K562 (cell line): ENCODE results near the gene RAPGEFL1. TPM values are rescaled to one million over a fixed set of nuclear protein-coding genes. Genes with fewer than 3 reads are reported as not detected.

Experiments used
- HNRNPLL ChIP-seq: fragments of 200-400 bp; formaldehyde crosslinking; IDR thresholded peaks from 2 replicates; pipeline ENCODE4 v1.6.1; 2017; ENCODE audit warnings: low read length, low read depth, mild to moderate bottlenecking; ENCODE audit not compliant: poor library complexity, severe bottlenecking
- MEF2D ChIP-seq: conservative IDR thresholded peaks from 2 replicates; pipeline ENCODE4 v1.6.1; 2016; ENCODE audit warnings: low read depth, missing genetic modification characterization, missing compliant biosample characterization
- MTF1 ChIP-seq: fragments of 250-450 bp; sonication (Bioruptor Pico); IDR thresholded peaks from 2 replicates; pipeline ENCODE4 v1.9.0; 2021; ENCODE audit warnings: moderate library complexity, mild to moderate bottlenecking, inconsistent platforms, borderline replicate concordance
- NR3C1 ChIP-seq: sonication (generic); formaldehyde crosslinking; IDR thresholded peaks from 2 replicates; pipeline ENCODE4 v1.8.1; 2022; ENCODE audit warnings: missing genetic modification reagents
- SAFB2 ChIP-seq: fragments of 200-400 bp; formaldehyde crosslinking; IDR thresholded peaks from 2 replicates; pipeline ENCODE4 v1.6.1; 2018; ENCODE audit warnings: borderline replicate concordance, low read length, low read depth, moderate library complexity; ENCODE audit not compliant: severe bottlenecking
- ZC3H8 ChIP-seq: fragments of 450-650 bp; IDR thresholded peaks from 2 replicates; pipeline ENCODE4 v1.6.1; 2017
- ZHX1 ChIP-seq: fragments of 150-350 bp; conservative IDR thresholded peaks from 2 replicates; pipeline ENCODE4 v1.6.1; 2014; ENCODE audit warnings: low read length
- ZNF140 ChIP-seq: fragments of 250-450 bp; sonication (Bioruptor Pico); IDR thresholded peaks from 2 replicates; pipeline ENCODE4 v1.8.0; 2021; ENCODE audit warnings: moderate library complexity, mild to moderate bottlenecking, inconsistent platforms
- ZNF644 ChIP-seq: fragments of 200-800 bp; sonication (Bioruptor generic); IDR thresholded peaks from 2 replicates; pipeline ENCODE4 v1.6.1; 2016; ENCODE audit warnings: low read depth, missing genetic modification characterization, missing compliant biosample characterization
- microRNA-seq: library from miRNA; unstranded; fragments of <30 nt; microRNA quantifications from one replicate; pipeline ENCODE4, GENCODE V29; 2018; ENCODE audit warnings: borderline microRNAs expressed
- polyA plus RNA-seq, 8 experiments: library from polyadenylated mRNA; depleted of rRNA in 4 of 8; stranded (reverse) in 5 of 8; unstranded in 3 of 8; fragments of >200 nt; fragmentation: Nextera tagmentation in 2 of 8; fragmentation: Illumina TruSeq in 1 of 8; extraction: Ambion mirVana in 2 of 8; extraction: Trizol in 1 of 8; gene quantifications; 2 replicates each; pipeline versions ENCODE4 v1.2.1 to v1.2.3, GENCODE V29; 2011 to 2014; ENCODE audit warnings: inconsistent platforms in 1 of 8, missing spikeins in 1 of 8
- small RNA-seq: library from RNA; depleted of rRNA; stranded (forward); fragments of <200 nt; gene quantifications from one replicate; pipeline ENCODE3, GENCODE V24; 2014
- total RNA-seq, 7 experiments: library from RNA; depleted of rRNA in 6 of 7; stranded (reverse); fragments of >200 nt in 6 of 7; fragmentation: Illumina TruSeq in 2 of 7; extraction: Trizol in 2 of 7; gene quantifications; 2 replicates each; pipeline versions ENCODE4 v1.2.1 to v1.2.3, GENCODE V29; 2011 to 2021; ENCODE audit warnings: low replicate concordance in 1 of 7
- TF ChIP-seq, protein P1 (sequence below): sonication (generic); formaldehyde crosslinking; IDR thresholded peaks from 2 replicates; pipeline ENCODE4 v1.8.1; 2023; ENCODE audit warnings: mild to moderate bottlenecking, missing genetic modification reagents

Gene RAPGEFL1
- total and polyA plus RNA-seq, 9 of the 15 experiments (the other 6 are each of a cell fraction or from before 2014, with no cell fraction given), result 0.18 to 4.1 (median 2.1) TPM

- TF ChIP-seq ZHX1, result no peak
- no peak for TF ChIP-seq ZC3H8
- TF ChIP-seq MEF2D, result no peak
- TF ChIP-seq ZNF644 (tag), result no peak
- no peak for TF ChIP-seq MTF1 (CRISPR knock-in tag)
- TF ChIP-seq, protein P1, sequence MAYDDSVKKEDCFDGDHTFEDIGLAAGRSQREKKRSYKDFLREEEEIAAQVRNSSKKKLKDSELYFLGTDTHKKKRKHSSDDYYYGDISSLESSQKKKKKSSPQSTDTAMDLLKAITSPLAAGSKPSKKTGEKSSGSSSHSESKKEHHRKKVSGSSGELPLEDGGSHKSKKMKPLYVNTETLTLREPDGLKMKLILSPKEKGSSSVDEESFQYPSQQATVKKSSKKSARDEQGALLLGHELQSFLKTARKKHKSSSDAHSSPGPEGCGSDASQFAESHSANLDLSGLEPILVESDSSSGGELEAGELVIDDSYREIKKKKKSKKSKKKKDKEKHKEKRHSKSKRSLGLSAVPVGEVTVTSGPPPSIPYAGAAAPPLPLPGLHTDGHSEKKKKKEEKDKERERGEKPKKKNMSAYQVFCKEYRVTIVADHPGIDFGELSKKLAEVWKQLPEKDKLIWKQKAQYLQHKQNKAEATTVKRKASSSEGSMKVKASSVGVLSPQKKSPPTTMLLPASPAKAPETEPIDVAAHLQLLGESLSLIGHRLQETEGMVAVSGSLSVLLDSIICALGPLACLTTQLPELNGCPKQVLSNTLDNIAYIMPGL (CRISPR knock-in tag), result no peak
- no peak for TF ChIP-seq NR3C1 (CRISPR knock-in tag)
- no peak for TF ChIP-seq ZNF140 (CRISPR knock-in tag)
- no peak for TF ChIP-seq HNRNPLL
- TF ChIP-seq SAFB2, result no peak
These were observed 67.0 kb downstream of the RAPGEFL1 start (continued) for GRCh38 chr17:40244255-40244654.

Small RNA genes within 50 kb of the gene (microRNA-seq; reads per million reads assigned to microRNA genes)
- gene MIR6866, result 0.64 reads per million
- not detected for gene MIR6867

Small RNA genes within 50 kb of the gene (small RNA-seq; reads per million reads assigned to genes)
- not detected for gene MIR6867

Other genes with a start within 250 kb of the RAPGEFL1 start
Only the 7 nearest of the 15 such genes appear.
- gene MED24, start 123.1 kb upstream of the RAPGEFL1 start, total RNA-seq (2014; rRNA removed), result 40.0 and 50.2 TPM in 2 replicates
- 40.3 and 48.9 TPM in 2 replicates for gene MED24, start 123.1 kb upstream of the RAPGEFL1 start, total RNA-seq (2014; rRNA removed; fragmentation: Illumina TruSeq; extraction: Trizol)
- 48.2 and 53.5 TPM in 2 replicates for gene MED24, start 123.1 kb upstream of the RAPGEFL1 start, total RNA-seq (2015; rRNA removed; fragmentation: Illumina TruSeq; extraction: Trizol)
- gene MED24, start 123.1 kb upstream of the RAPGEFL1 start, total RNA-seq (2021), result 102 and 108 TPM in 2 replicates
- 76.3 and 110 TPM in 2 replicates for gene MED24, start 123.1 kb upstream of the RAPGEFL1 start, polyA plus RNA-seq (2011; rRNA removed)
- gene MED24, start 123.1 kb upstream of the RAPGEFL1 start, polyA plus RNA-seq (2014; fragmentation: Illumina TruSeq; extraction: Trizol), result 117 and 129 TPM in 2 replicates
- gene MED24, start 123.1 kb upstream of the RAPGEFL1 start, polyA plus RNA-seq (2014; fragmentation: Nextera tagmentation; extraction: Ambion mirVana), result 1 to 10 TPM; 5.9 to 8.3 TPM
- gene MED24, start 123.1 kb upstream of the RAPGEFL1 start, polyA plus RNA-seq (2014; rRNA removed), result 73.3 and 74.8 TPM in 2 replicates
- gene THRA, start 114.5 kb upstream of the RAPGEFL1 start, total RNA-seq (2014; rRNA removed), result 13.8 and 18.9 TPM in 2 replicates
- 7.5 and 9.1 TPM in 2 replicates for gene THRA, start 114.5 kb upstream of the RAPGEFL1 start, total RNA-seq (2014; rRNA removed; fragmentation: Illumina TruSeq; extraction: Trizol)
- gene THRA, start 114.5 kb upstream of the RAPGEFL1 start, total RNA-seq (2015; rRNA removed; fragmentation: Illumina TruSeq; extraction: Trizol), result 12.2 and 13.2 TPM in 2 replicates
- gene THRA, start 114.5 kb upstream of the RAPGEFL1 start, total RNA-seq (2021), result 22.7 and 23.4 TPM in 2 replicates
- gene THRA, start 114.5 kb upstream of the RAPGEFL1 start, polyA plus RNA-seq (2011; rRNA removed), result 8.3 and 9.3 TPM in 2 replicates
- gene THRA, start 114.5 kb upstream of the RAPGEFL1 start, polyA plus RNA-seq (2014; fragmentation: Illumina TruSeq; extraction: Trizol), result 19.7 and 21.6 TPM in 2 replicates
- gene THRA, start 114.5 kb upstream of the RAPGEFL1 start, polyA plus RNA-seq (2014; fragmentation: Nextera tagmentation; extraction: Ambion mirVana), result under 1 TPM; 0.34 to 0.50 TPM
- gene THRA, start 114.5 kb upstream of the RAPGEFL1 start, polyA plus RNA-seq (2014; rRNA removed), result 12.7 and 13.8 TPM in 2 replicates
- gene NR1D1, start 76.9 kb upstream of the RAPGEFL1 start, total RNA-seq (2014; rRNA removed), result 0.78 and 1.00 TPM in 2 replicates
- 0.32 and 0.47 TPM in 2 replicates for gene NR1D1, start 76.9 kb upstream of the RAPGEFL1 start, total RNA-seq (2014; rRNA removed; fragmentation: Illumina TruSeq; extraction: Trizol)
- 0.65 and 1.2 TPM in 2 replicates for gene NR1D1, start 76.9 kb upstream of the RAPGEFL1 start, total RNA-seq (2015; rRNA removed; fragmentation: Illumina TruSeq; extraction: Trizol)
- 6.6 and 7.7 TPM in 2 replicates for gene NR1D1, start 76.9 kb upstream of the RAPGEFL1 start, total RNA-seq (2021)
- 0.25 and 0.41 TPM in 2 replicates for gene NR1D1, start 76.9 kb upstream of the RAPGEFL1 start, polyA plus RNA-seq (2011; rRNA removed)
- 4.7 and 6.9 TPM in 2 replicates for gene NR1D1, start 76.9 kb upstream of the RAPGEFL1 start, polyA plus RNA-seq (2014; fragmentation: Illumina TruSeq; extraction: Trizol)
- under 1 TPM; 0.27 TPM for gene NR1D1, start 76.9 kb upstream of the RAPGEFL1 start, polyA plus RNA-seq (2014; fragmentation: Nextera tagmentation; extraction: Ambion mirVana)
- gene NR1D1, start 76.9 kb upstream of the RAPGEFL1 start, polyA plus RNA-seq (2014; rRNA removed), result 1.4 and 2.0 TPM in 2 replicates
- 51.7 and 52.4 TPM in 2 replicates for gene MSL1, start 55.5 kb upstream of the RAPGEFL1 start, total RNA-seq (2014; rRNA removed)
- gene MSL1, start 55.5 kb upstream of the RAPGEFL1 start, total RNA-seq (2014; rRNA removed; fragmentation: Illumina TruSeq; extraction: Trizol), result 61.9 and 64.9 TPM in 2 replicates
- gene MSL1, start 55.5 kb upstream of the RAPGEFL1 start, total RNA-seq (2015; rRNA removed; fragmentation: Illumina TruSeq; extraction: Trizol), result 77.8 and 91.8 TPM in 2 replicates
- gene MSL1, start 55.5 kb upstream of the RAPGEFL1 start, total RNA-seq (2021), result 48.6 and 61.8 TPM in 2 replicates
- gene MSL1, start 55.5 kb upstream of the RAPGEFL1 start, polyA plus RNA-seq (2011; rRNA removed), result 48.0 and 66.7 TPM in 2 replicates
- gene MSL1, start 55.5 kb upstream of the RAPGEFL1 start, polyA plus RNA-seq (2014; fragmentation: Illumina TruSeq; extraction: Trizol), result 99.3 and 120 TPM in 2 replicates
- gene MSL1, start 55.5 kb upstream of the RAPGEFL1 start, polyA plus RNA-seq (2014; fragmentation: Nextera tagmentation; extraction: Ambion mirVana), result 10 to 100 TPM; 13.8 to 13.9 TPM
- gene MSL1, start 55.5 kb upstream of the RAPGEFL1 start, polyA plus RNA-seq (2014; rRNA removed), result 62.8 and 74.1 TPM in 2 replicates
- gene CASC3, start 36.9 kb upstream of the RAPGEFL1 start, total RNA-seq (2014; rRNA removed), result 21.5 and 30.8 TPM in 2 replicates
- 38.2 and 38.7 TPM in 2 replicates for gene CASC3, start 36.9 kb upstream of the RAPGEFL1 start, total RNA-seq (2014; rRNA removed; fragmentation: Illumina TruSeq; extraction: Trizol)
- gene CASC3, start 36.9 kb upstream of the RAPGEFL1 start, total RNA-seq (2015; rRNA removed; fragmentation: Illumina TruSeq; extraction: Trizol), result 34.4 and 36.5 TPM in 2 replicates
- gene CASC3, start 36.9 kb upstream of the RAPGEFL1 start, total RNA-seq (2021), result 57.5 and 61.1 TPM in 2 replicates
- gene CASC3, start 36.9 kb upstream of the RAPGEFL1 start, polyA plus RNA-seq (2011; rRNA removed), result 43.3 and 51.8 TPM in 2 replicates
- gene CASC3, start 36.9 kb upstream of the RAPGEFL1 start, polyA plus RNA-seq (2014; fragmentation: Illumina TruSeq; extraction: Trizol), result 56.5 and 65.1 TPM in 2 replicates
- gene CASC3, start 36.9 kb upstream of the RAPGEFL1 start, polyA plus RNA-seq (2014; fragmentation: Nextera tagmentation; extraction: Ambion mirVana), result 10 to 100 TPM; 12.5 to 16.9 TPM
- gene CASC3, start 36.9 kb upstream of the RAPGEFL1 start, polyA plus RNA-seq (2014; rRNA removed), result 35.2 and 38.9 TPM in 2 replicates
- 4.0 and 5.3 TPM in 2 replicates for gene WIPF2, start 41.8 kb downstream of the RAPGEFL1 start, total RNA-seq (2014; rRNA removed)
- 4.5 and 5.1 TPM in 2 replicates for gene WIPF2, start 41.8 kb downstream of the RAPGEFL1 start, total RNA-seq (2014; rRNA removed; fragmentation: Illumina TruSeq; extraction: Trizol)
- 4.9 and 5.3 TPM in 2 replicates for gene WIPF2, start 41.8 kb downstream of the RAPGEFL1 start, total RNA-seq (2015; rRNA removed; fragmentation: Illumina TruSeq; extraction: Trizol)
- 13.9 and 15.0 TPM in 2 replicates for gene WIPF2, start 41.8 kb downstream of the RAPGEFL1 start, total RNA-seq (2021)
- gene WIPF2, start 41.8 kb downstream of the RAPGEFL1 start, polyA plus RNA-seq (2011; rRNA removed), result 3.6 and 5.3 TPM in 2 replicates
- 10.7 and 11.0 TPM in 2 replicates for gene WIPF2, start 41.8 kb downstream of the RAPGEFL1 start, polyA plus RNA-seq (2014; fragmentation: Illumina TruSeq; extraction: Trizol)
- gene WIPF2, start 41.8 kb downstream of the RAPGEFL1 start, polyA plus RNA-seq (2014; fragmentation: Nextera tagmentation; extraction: Ambion mirVana), result 1 to 10 TPM; 3.9 to 4.5 TPM
- 6.5 and 7.9 TPM in 2 replicates for gene WIPF2, start 41.8 kb downstream of the RAPGEFL1 start, polyA plus RNA-seq (2014; rRNA removed)
- gene CDC6, start 110.4 kb downstream of the RAPGEFL1 start, total RNA-seq (2014; rRNA removed), result 67.4 and 78.9 TPM in 2 replicates
- 119 and 133 TPM in 2 replicates for gene CDC6, start 110.4 kb downstream of the RAPGEFL1 start, total RNA-seq (2014; rRNA removed; fragmentation: Illumina TruSeq; extraction: Trizol)
- gene CDC6, start 110.4 kb downstream of the RAPGEFL1 start, total RNA-seq (2015; rRNA removed; fragmentation: Illumina TruSeq; extraction: Trizol), result 110 and 112 TPM in 2 replicates
- gene CDC6, start 110.4 kb downstream of the RAPGEFL1 start, total RNA-seq (2021), result 121 and 126 TPM in 2 replicates
- gene CDC6, start 110.4 kb downstream of the RAPGEFL1 start, polyA plus RNA-seq (2011; rRNA removed), result 63.3 and 106 TPM in 2 replicates
- 141 and 150 TPM in 2 replicates for gene CDC6, start 110.4 kb downstream of the RAPGEFL1 start, polyA plus RNA-seq (2014; fragmentation: Illumina TruSeq; extraction: Trizol)
- gene CDC6, start 110.4 kb downstream of the RAPGEFL1 start, polyA plus RNA-seq (2014; fragmentation: Nextera tagmentation; extraction: Ambion mirVana), result 10 to 100 TPM; 29.6 to 55.0 TPM
- gene CDC6, start 110.4 kb downstream of the RAPGEFL1 start, polyA plus RNA-seq (2014; rRNA removed), result 70.5 and 73.4 TPM in 2 replicates